GM21529 (cell line): ENCODE data around the gene TM4SF1.
"Not testable (repeated sequence)": the region's sequence is repeated elsewhere in the genome, so short reads cannot be mapped to it uniquely, and the experiment has no call there.

Experiments
- ATAC-seq: cut with Tn5 transposase; IDR thresholded peaks from one replicate; pipeline ENCODE4 v1.9.1; 2021; ENCODE audit not compliant: unreplicated experiment

TM4SF1 gene

GRCh38 chr3:149352556-149352955 is 24.9 kb downstream of the TM4SF1 start:
- ATAC-seq = peak; percentile 98

GRCh38 chr3:149343951-149344350 is 33.5 kb downstream of the TM4SF1 start:
- ATAC-seq = no peak

- ATAC-seq = no peak
These were observed 34.8 kb downstream of the TM4SF1 start for GRCh38 chr3:149342413-149343380.

GRCh38 chr3:149340310-149340933 is 37.0 kb downstream of the TM4SF1 start:
- no peak for ATAC-seq

GRCh38 chr3:149339931-149340309 is 37.5 kb downstream of the TM4SF1 start:
- no peak for ATAC-seq

- ATAC-seq = not testable (repeated sequence)
These were observed 40.0 kb downstream of the TM4SF1 start for GRCh38 chr3:149337486-149337885.

GRCh38 chr3:149336925-149337324 is 40.5 kb downstream of the TM4SF1 start:
- no peak for ATAC-seq

- ATAC-seq = no peak
These were observed 44.1 kb downstream of the TM4SF1 start, which contains the start of gene TM4SF18 for GRCh38 chr3:149333176-149333859. Gene TM4SF18, minus strand, starts transcription at chr3:149333636. Its CDS starts 254 bp downstream, at chr3:149333382.

- no peak for ATAC-seq
These were observed 44.7 kb downstream of the TM4SF1 start for GRCh38 chr3:149332771-149333170.

- ATAC-seq = no peak
These were observed 45.2 kb downstream of the TM4SF1 start for GRCh38 chr3:149332227-149332765.

GRCh38 chr3:149331396-149331795 is 46.1 kb downstream of the TM4SF1 start:
- ATAC-seq = no peak

- no peak for ATAC-seq
These were observed 46.7 kb downstream of the TM4SF1 start for GRCh38 chr3:149330609-149331331.

- no peak for ATAC-seq
These were observed 50.3 kb downstream of the TM4SF1 start for GRCh38 chr3:149327156-149327555.

- ATAC-seq = no peak
These were observed 51.9 kb downstream of the TM4SF1 start for GRCh38 chr3:149325581-149325980.

GRCh38 chr3:149324332-149324731 is 53.1 kb downstream of the TM4SF1 start:
- no peak for ATAC-seq

- no peak for ATAC-seq
These were observed 55.8 kb downstream of the TM4SF1 start for GRCh38 chr3:149321640-149322039.

GRCh38 chr3:149321136-149321535 is 56.3 kb downstream of the TM4SF1 start:
- no peak for ATAC-seq

- ATAC-seq = no peak
These were observed 57.7 kb downstream of the TM4SF1 start for GRCh38 chr3:149319750-149320149.
